22Rv1 (cell line): ENCODE data around the gene FILIP1L.

ENCODE experiments used
- H3K27ac ChIP-seq: fragments of 450-650 bp; 2 replicates; pipeline ENCODE4 v1.5.1; 2017
- ZFX ChIP-seq: fragments of 450-650 bp; IDR thresholded peaks from 2 replicates; pipeline ENCODE4 v1.6.1; 2017; ENCODE audit warnings: antibody characterized with exemption, borderline replicate concordance
- TF ChIP-seq, protein P1 (sequence below): fragments of 450-650 bp; IDR thresholded peaks from 2 replicates; pipeline ENCODE4 v1.5.1; 2017; ENCODE audit warnings: mild to moderate bottlenecking

Gene FILIP1L

DNA sequence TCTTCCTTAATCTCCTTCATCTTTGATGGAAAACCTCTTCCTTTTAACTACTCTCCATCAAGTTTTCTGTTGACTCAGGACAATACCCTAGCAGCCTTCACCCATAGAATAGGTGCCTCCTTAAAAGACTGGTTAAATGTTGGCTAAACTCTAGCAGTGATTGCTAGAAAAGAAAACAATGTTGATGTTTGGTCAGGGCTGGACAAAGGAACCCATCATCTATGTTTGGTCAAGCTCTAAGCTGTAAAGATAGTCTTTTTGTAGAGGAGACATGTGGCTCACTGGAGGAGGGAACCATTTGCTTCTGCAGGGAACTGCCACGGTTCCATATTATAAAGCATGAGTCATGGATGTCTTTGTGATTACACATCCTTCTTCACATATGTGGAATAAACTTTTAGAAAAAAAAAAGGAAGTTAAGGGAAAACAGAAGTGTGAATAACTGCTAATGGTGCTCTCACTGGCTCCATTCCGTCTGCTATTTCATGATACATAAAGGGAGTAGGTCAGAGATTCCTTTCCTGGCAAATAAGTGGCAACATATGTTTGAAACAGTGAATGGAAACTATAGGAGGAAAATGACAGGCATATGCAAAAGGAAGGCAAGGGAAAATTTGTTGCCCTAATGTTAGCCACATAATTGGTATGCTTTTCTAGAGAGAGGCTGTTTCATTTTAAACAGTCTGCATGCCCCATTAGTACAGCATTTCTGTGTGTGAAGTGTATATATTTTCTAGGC, 218.4 kb downstream of the FILIP1L start:
- TF ChIP-seq, protein P1, sequence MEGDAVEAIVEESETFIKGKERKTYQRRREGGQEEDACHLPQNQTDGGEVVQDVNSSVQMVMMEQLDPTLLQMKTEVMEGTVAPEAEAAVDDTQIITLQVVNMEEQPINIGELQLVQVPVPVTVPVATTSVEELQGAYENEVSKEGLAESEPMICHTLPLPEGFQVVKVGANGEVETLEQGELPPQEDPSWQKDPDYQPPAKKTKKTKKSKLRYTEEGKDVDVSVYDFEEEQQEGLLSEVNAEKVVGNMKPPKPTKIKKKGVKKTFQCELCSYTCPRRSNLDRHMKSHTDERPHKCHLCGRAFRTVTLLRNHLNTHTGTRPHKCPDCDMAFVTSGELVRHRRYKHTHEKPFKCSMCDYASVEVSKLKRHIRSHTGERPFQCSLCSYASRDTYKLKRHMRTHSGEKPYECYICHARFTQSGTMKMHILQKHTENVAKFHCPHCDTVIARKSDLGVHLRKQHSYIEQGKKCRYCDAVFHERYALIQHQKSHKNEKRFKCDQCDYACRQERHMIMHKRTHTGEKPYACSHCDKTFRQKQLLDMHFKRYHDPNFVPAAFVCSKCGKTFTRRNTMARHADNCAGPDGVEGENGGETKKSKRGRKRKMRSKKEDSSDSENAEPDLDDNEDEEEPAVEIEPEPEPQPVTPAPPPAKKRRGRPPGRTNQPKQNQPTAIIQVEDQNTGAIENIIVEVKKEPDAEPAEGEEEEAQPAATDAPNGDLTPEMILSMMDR = no peak
- no peak for TF ChIP-seq ZFX
- no peak overlapping the region for H3K27ac ChIP-seq

DNA sequence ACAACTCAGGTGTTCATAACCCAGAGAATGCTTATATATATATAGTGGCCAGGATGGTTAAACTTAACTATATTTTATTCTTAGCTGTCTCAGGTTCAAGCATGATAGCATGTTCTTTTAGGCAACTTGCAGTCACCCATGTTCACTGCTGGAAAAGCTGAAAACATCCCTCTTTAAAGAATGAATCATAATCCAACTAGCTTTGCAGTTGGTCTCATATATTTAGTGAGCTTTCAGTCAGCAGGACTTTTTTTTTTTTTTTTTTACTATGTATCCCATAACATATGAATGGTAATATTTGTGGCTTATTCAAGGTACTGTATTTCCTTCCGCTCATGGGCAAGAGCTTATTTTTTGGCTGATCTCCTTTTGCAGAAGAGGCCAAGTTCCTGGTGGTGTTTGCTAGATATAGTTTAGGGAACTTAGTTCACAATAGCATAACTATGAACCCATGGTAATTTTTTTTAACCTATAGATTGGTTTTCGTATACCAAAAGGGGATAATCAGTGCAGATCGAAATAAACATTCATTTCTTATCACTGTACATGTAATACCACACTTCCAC, 219.1 kb downstream of the FILIP1L start:
- no peak for TF ChIP-seq ZFX
- TF ChIP-seq, protein P1 = no peak
- no peak overlapping the region for H3K27ac ChIP-seq

DNA sequence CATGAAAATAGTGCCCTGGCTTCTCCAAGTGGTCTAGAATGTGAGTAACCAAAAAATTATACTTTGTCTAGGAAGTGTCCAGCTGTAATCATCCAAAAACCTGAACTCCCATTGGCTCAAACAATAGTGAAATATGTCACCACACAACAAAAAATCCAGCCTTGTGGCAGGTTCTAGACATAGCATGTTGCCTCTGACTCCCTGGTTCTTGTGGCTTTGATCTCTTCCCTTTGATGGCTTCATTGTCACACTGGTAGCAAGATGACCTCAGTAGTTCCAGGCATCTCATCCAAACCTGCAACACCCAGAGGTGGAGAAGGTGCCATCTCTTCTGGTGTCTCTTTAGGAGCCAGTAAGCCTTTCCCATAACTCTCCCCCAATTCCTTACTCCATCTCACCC, 222.0 kb downstream of the FILIP1L start:
- TF ChIP-seq, protein P1 = no peak
- no peak for TF ChIP-seq ZFX
- no peak overlapping the region for H3K27ac ChIP-seq

DNA sequence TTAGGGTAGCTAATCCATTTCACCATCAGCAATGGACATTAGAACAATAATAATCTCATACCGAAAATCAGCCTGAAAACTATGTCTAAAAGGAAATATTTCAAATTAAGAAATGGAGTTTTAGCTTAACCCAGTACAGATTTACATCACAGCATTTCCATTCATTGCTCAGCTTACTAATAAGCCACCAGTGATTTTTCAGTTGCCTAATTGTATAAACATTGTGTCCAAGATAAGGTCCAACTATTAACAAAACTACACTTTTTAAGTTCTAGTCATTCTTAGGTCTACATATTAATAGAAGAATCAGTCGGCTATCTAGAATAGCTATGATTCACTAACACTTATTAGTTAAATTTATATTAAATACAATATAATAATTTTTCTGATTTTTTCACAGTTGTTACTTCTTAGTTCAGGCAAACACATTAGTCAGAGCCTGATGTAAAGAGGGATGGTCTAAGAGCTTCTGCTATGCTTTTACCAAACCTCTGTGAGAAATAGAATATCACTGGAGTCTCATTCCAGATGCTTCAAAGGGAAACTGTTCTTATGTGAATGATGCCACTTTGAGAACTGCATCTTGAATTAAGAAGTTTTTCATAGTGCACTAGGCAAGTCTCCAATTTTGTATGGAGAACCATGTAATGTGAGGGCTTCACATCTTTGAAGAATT, 222.6 kb downstream of the FILIP1L start:
- TF ChIP-seq, protein P1 = no peak
- no peak for TF ChIP-seq ZFX
- H3K27ac ChIP-seq = no peak overlapping the region

DNA sequence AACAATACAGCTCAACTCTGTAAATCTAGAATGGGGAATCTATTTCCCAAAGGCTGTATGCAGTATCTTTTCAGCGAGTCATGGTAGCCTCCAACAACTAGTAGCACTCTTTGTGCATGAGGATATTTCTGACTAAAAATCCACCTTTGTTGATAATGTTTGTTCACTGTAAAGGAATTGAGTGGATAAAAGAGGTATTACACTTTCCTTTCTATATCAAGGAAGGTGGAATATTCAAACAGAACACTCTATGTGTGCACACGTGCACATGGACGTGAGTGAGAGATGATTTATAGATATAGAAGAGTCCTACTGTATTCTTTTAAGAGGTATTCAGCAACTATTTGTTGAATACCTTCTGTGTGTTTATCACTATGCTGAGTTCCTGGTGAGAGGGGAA, 228.4 kb downstream of the FILIP1L start:
- no peak overlapping the region for H3K27ac ChIP-seq
- no peak for TF ChIP-seq ZFX
- TF ChIP-seq, protein P1 = no peak

DNA sequence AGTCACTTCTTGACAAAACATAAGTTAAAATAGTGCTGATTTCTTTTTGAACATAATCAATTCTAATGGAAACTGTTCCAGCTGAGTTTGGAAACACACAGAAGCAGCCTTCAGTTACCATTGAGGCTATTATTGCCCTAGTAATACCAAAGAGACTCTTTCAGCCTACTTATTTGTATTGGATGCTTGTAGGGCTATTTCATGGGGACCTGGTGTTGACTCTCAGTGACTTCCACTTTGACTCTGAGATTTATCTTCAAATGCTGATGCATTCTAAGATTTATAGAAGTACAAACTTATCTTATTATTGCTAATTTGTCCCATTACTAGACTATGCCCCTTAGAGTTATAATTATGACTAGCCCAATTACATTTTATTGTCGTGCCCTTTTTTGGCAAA, 229.2 kb downstream of the FILIP1L start:
- H3K27ac ChIP-seq = no peak overlapping the region
- TF ChIP-seq, protein P1 = no peak
- no peak for TF ChIP-seq ZFX

DNA sequence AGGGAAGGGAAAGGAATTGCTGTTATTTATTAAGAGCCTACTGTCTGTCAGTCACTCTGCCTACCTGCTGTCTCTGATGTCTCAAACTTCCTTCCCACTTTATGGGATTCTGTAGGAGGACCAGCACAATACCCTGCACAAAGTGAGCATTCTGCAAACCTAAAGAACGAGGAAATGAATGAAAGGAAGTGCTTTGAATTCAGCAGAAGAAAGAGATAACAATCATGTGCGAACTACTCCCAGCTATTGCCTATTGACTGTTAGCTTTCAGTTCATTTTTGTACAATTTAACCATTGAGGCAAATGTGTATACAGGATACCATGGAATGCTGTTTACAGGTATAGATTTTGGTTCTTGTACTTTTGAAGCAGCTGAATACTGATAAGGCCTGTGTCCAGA, 229.8 kb downstream of the FILIP1L start:
- no peak for TF ChIP-seq ZFX
- TF ChIP-seq, protein P1 = no peak
- no peak overlapping the region for H3K27ac ChIP-seq
